Fibroblast of the conjunctiva (primary cell): ENCODE data around the gene MAP2K6.

Experiments
- DNase-seq: peaks from one replicate; pipeline ENCODE4 v3.0.0-alpha.2; 2010; ENCODE audit warnings: low read depth

Gene MAP2K6

DNA sequence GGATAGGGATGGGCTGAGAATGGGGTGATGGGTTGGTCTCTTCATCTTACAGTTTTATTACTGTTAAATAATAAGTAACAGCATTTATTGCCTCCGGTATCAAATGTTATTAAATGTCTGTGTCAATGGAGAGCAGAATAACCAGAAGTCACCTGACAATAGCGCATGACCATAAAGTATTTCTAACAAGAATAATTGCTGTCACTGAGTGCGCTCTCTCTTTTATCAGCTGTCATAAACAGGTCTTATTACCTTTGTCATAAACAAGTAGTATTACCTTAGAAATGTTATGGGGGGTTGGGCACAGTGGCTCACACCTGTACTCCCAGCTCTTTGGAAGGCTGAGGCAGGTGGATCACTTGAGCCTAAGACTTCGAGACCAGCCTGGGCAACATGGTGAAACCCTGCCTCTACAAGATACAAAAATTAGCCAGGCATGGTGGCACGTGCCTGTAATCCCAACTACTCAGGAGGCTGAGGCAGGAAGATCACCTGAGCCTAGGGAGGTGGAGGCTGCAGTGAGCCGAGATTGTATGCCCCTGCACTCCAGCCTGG lies 120.6 kb downstream of the MAP2K6 start:
- DNase-seq, result no peak

DNA sequence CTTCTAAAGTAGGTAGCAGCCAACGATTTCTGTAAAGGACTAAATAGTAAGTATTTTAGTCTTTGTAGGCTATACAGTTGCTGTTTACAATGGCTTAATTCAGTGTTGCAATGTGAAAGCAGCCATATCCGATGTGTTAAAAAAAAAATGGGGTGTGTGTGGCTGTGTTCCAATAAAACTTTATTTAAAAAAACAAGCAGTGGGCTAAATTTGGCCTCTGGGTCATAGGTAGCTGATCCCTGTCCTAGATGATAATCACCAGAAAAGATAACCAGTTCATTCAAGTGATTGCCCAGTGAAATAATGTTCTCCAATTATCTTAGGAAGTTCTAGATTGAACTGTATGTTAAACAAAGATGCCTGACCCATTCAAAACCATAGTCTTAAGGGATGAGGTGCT lies 124.3 kb downstream of the MAP2K6 start:
- DNase-seq, result no peak

- DNase-seq, result no peak
Measured at GRCh38 chr17:69539274-69539673, 124.8 kb downstream of the MAP2K6 start.

- DNase-seq, result peak; percentile 8
Measured at GRCh38 chr17:69539781-69540319, 125.4 kb downstream of the MAP2K6 start.

- DNase-seq, result no peak
Measured at GRCh38 chr17:69540356-69540755, 125.9 kb downstream of the MAP2K6 start.

DNA sequence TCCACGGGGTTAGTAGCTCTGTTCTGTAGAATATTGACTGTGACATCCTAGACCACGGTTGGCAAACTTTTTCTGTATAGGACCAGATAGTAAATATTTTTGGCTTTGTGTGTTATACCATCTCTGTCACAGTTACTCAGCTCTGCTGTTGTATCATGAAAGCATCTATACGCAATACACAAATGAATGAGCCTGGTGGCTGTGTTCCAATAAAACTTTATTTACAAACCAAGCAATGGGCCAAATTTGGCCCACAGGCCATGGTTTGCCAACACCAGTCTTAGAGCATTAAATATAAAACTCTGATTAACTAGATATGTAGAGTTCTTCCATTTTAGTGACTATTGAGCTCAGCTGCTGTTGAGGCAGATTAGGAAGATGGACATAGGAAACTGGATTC lies 132.7 kb downstream of the MAP2K6 start:
- no peak for DNase-seq

- no peak for DNase-seq
Measured at GRCh38 chr17:69547947-69548346, 133.4 kb downstream of the MAP2K6 start.

GRCh38 chr17:69551212-69552010 lies 136.9 kb downstream of the MAP2K6 start:
- DNase-seq, result no peak

DNA sequence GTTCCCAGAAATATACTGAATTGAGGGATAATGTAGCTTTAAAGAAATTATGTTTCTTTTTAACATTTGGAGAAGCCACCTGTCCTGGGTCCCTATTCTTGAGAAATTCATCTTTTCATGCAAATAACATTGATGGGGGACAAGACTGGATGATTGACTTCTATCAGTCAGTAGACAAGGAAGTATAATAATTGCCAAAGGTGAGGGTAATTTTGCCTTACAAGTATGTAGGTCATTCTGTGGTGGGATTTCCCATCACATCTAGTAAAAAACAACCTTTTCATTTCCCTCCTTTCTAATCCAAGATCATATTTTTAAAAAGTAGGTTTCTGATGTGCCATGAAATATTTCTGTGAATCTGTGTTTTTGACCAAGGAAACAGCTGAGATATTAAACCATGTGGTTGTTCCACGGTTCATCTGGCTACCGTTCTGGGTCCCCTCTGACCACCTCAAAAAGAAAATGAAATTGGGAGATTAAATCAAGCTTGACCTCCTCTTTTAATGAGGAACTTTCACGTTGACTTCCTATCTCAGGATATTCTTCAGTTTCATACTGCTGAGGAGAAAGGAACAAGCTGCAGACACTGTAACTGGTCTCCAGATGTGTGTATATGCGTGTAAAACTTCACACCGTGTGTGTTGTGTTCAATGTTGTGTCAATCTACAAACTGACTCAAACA lies 138.6 kb downstream of the MAP2K6 start:
- DNase-seq, result no peak

- DNase-seq, result no peak
Measured at GRCh38 chr17:69555056-69555455, 140.6 kb downstream of the MAP2K6 start.

DNA sequence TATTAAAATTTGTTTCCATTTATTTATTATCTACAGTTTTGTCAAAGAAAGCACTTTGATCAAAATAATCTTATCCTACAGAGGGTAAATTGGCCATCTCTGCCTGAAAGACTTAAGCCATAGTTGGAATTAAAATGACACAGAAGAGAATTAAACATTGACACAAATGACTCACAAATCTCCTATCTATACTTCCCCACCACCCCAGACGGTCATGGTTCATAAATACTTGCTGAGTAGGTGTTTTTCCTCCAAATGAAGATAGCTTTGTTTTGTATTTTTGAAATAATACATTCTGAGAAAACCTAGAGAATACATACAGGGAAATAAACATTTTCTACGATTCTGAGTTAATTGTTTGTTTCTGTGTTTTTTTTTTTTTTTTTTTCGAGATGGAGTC lies 142.8 kb downstream of the MAP2K6 start:
- no peak for DNase-seq

DNA sequence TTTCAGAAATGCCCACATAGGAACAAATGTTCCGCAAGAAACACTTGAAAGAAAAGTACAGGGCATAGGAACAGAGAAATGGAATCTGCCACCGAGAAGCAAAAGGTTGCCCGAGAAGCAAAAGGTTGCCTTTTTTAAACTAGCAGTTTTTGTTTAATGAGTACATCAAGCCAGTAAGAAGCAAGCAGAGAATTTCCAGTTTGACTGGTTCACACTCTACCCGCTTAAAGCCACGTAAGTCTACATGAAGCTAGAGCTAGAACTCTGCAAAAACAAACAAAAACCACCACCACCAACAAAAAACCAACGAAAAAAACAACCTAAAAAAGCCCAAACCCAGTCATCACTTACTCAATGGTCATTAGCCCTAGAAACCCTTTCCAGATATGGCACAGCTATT lies 144.3 kb downstream of the MAP2K6 start:
- no peak for DNase-seq

DNA sequence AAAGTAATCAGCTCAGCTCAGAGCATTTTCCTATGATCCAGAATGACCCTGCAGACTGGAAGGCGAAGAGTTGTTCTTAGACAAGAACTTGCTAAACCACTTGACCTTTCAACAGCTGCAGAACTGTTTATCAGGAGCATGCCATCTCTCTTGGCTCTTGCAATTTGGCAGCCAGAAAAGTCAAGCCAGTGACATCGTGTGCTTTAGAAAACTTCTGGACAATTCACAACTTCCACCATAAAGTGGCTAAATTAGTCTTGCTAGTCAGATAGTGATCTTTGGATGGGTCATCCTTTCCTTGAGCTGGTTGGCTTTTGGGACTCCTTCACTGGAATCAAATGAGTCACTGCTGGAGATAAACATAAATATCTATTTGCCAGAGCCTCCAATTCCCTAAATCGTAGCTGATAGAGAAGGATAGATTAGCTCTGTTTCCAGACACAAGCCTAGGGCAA lies 146.5 kb downstream of the MAP2K6 start:
- no peak for DNase-seq

DNA sequence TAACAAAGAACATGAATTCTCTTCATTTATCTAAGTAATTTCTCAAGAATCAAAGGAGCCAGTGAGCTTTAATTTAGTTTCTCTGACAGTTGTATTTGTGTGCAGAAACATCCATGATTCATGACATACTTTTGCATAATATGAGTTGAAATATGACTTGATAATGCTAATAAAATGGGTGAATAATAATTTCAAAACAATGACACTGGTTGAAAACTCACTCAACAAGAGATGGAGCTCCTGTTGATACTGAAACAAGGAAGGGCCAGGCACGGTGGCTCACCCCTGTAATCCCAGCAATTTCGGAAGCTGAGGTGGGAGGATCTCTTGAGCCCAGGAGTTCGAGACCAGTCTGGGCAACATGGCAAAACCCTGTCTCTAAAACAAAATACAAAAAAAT lies 147.0 kb downstream of the MAP2K6 start:
- DNase-seq, result no peak

- no peak for DNase-seq
Measured at GRCh38 chr17:69565447-69565846, 150.9 kb downstream of the MAP2K6 start.

- DNase-seq, result no peak
Measured at GRCh38 chr17:69567130-69567529, 152.6 kb downstream of the MAP2K6 start.

DNA sequence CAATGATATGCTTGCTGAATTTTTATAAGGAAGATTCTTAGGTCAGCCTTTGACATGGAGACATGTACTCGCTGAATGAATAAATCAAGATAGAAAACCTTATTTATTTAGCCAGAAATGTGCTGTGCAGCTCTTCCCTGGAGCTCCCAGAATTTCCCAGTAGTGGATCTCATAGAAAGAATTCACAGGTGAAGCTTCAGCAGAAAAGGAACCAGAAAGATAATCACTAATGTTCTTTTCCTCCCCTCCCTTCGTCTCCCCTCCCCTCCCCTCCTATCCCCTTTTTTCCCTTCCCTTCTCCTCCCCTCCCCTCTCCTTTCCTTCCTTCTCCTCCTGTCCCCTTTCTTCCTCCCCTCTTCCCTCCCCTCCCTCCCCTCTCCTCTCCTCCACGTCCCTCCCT lies 158.2 kb downstream of the MAP2K6 start:
- no peak for DNase-seq

DNA sequence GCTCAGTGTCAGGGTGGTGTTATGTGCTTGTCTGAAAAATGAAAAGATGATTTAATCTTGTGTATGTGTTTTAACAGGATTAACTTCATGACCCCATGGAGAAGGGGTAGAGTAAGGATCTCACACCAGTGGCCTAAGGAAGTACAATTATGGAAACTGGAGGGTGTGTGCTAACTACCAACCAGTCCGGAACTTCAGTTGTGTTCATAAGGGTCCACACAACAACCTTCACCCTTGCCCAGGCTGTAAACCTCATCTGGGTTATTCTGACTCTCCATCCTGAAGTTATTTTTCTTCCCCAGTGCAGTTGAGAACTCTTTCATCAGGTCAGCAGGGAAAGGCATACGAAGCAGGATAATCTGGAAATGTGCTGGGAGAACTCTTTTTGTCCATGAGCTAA lies 158.9 kb downstream of the MAP2K6 start:
- DNase-seq, result no peak

DNA sequence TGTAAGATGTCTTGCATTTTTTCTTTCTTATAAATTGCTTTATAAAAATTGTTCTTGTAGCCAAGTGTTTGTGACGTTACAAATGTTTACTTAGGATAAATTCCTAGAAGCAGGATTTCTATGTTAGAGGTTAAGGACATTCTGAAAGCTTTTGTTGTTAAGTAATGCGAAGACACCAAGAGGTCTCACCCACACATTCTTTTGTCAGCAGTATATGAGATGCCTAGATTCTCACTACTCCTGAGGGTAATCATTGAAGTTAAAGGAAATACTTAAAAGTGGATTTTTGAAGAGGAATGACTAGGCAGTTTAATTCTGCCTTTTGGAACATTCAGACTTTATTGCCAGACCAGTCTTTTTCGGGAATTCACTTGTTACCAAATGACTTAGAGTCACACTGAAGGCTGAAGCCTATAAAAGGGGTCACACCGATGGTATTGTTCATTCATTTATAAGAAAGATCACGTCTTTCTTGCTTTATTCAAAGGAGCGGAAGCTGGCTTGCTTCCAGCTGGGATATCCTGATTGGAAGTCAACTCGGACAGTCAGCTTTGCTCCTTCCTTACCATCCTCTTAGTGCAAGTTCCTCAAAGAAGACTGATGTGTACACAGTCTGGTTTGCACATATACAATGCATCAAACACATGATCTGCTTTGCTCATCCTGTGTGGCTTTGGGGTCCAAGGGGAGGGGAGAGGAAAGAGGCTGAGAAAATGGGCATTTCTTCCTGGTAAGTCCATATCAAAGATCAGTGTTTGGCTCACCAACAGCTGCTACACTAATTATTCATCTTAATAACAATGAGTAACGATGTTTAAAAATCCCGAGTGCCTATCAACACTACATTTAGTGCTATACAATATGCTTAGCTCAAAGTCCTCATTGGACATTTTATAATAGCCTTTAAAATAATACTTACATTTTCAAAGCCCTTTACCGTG lies 160.0 kb downstream of the MAP2K6 start:
- DNase-seq, result peak; percentile 14

GRCh38 chr17:69575346-69575761 lies 160.9 kb downstream of the MAP2K6 start:
- DNase-seq, result peak; percentile 55

GRCh38 chr17:69577098-69577497 lies 162.6 kb downstream of the MAP2K6 start:
- no peak for DNase-seq
